ENCODE results near the gene EGFLAM. TPM values are rescaled to one million over a fixed set of nuclear protein-coding genes. Genes with fewer than 3 reads are reported as not detected.

The EGFLAM gene
- total and polyA plus RNA-seq, 2 donors (not counting 3 experiments of a cell fraction or from before 2014, with no cell fraction given), result 1.2 to 2.7 TPM

DNA sequence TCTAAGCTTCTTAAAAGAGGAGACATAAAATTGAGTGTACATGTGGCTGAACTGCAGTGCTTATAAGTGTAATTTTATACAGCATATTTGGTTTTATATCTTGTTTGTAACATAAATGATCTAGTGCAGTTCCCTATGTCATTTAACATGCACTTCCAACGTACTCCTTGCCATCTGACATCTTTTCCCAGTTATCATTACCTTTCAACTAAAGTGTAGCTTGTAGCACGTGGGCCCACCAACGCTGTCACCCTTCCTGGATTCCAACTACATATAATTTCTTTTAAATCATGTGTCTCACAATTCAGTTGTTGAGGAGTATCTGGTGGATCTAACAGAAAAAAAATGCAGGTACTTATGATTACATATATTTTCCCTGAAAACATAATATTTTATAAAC lies 247.9 kb downstream of the EGFLAM start:
- BruUV-seq (replicated peaks), result no TSS peak
- CTCF ChIA-PET, result interaction anchor here (3.5 to 4.1 kb wide), 2 partner anchors 9 to 64 kb away, joined by 9 to 22 read pairs; no protein-coding TSS in a partner anchor
- FAIRE-seq (no peak), DNase-seq (ENCODE audit: low read depth, low spot score) (no peak)
- no peak for TF ChIP-seq MYC (IDR thresholded peaks at IDR 0.05; ENCODE audit: low read depth, low read length)
- Histone ChIP-seq H3K79me2 (ENCODE audit: control insufficient read depth, insufficient read depth, low read length) (no peaks in the 10 kb centered on the region), H3K9me1 (replicated peaks; ENCODE audit: control insufficient read depth, extremely low read depth, insufficient read depth, low read length) (no peaks in the 10 kb centered on the region), H2AFZ (ENCODE audit: low read depth, low read length) (no peak overlapping the region), H3K9me3 (replicated peaks; ENCODE audit: control insufficient read depth, insufficient read depth, low read length) (no peaks in the 10 kb centered on the region), H3K4me3 (replicated peaks in 1 of 3; ENCODE audit: insufficient read depth in 1 of 3, low read depth in 1 of 3, low read length in 3 of 3) (no peak overlapping the region), H3K27me3 (ENCODE audit: control insufficient read depth in 2 of 2, insufficient read depth in 2 of 2, low read length in 2 of 2) (no peaks in the 10 kb centered on the region), H3K4me2 (ENCODE audit: insufficient read depth, low read length) (no peak overlapping the region), H3K27ac (ENCODE audit: insufficient read depth, low read depth, low read length) (no peak overlapping the region), H3K36me3 (ENCODE audit: control insufficient read depth in 2 of 2, extremely low read depth in 1 of 2, insufficient read depth in 2 of 2, low read length in 2 of 2) (no peaks in the 10 kb centered on the region), H4K20me1 (replicated peaks; ENCODE audit: control insufficient read depth, extremely low read depth, insufficient read depth, low read length) (no peaks in the 10 kb centered on the region), H3K4me1 (ENCODE audit: control insufficient read depth, extremely low read depth, insufficient read depth, low read length) (no peaks in the 10 kb centered on the region), H3K9ac (replicated peaks; ENCODE audit: extremely low read depth, insufficient read depth, low read length) (no peak overlapping the region)
- POLR2A ChIA-PET, result no interaction called here
- dilution Hi-C loops (cut with MboI; ENCODE audit: extremely low pct_ligation_motif_present, low sequenced_read_pairs), result no loop called here
- intact Hi-C loops (cut with micrococcal nuclease), result no loop called here

DNA sequence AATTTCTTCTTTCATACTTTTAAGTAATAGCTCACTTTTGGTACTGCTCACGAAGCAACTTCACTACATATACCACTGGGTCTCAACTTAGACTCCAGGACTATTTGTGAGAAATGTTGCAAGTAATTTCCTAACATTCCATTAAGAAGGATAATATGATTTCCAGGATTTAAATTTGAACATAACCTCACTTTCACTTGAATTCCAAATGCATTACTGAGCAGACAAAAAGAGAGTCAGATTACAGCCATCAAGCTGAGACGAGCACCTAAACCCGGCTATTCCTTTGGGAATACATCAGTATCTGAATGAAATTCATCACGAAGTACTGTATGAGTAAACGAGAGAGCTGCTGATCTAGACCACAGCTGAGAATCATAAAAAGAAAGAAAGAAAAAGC lies 250.8 kb downstream of the EGFLAM start:
- no peak overlapping the region for H3K4me3 ChIP-seq (replicated peaks in 1 of 3; ENCODE audit: insufficient read depth in 1 of 3, low read depth in 1 of 3, low read length in 3 of 3)
- H3K4me2 ChIP-seq (ENCODE audit: insufficient read depth, low read length), result no peak overlapping the region
- H3K79me2 ChIP-seq (ENCODE audit: control insufficient read depth, insufficient read depth, low read length), result no peaks in the 10 kb centered on the region
- no peak overlapping the region for H3K27ac ChIP-seq (ENCODE audit: insufficient read depth, low read depth, low read length)
- no peaks in the 10 kb centered on the region for H3K9me1 ChIP-seq (replicated peaks; ENCODE audit: control insufficient read depth, extremely low read depth, insufficient read depth, low read length)
- no peaks in the 10 kb centered on the region for H3K27me3 ChIP-seq (ENCODE audit: control insufficient read depth in 2 of 2, insufficient read depth in 2 of 2, low read length in 2 of 2)
- no peak overlapping the region for H2AFZ ChIP-seq (ENCODE audit: low read depth, low read length)
- DNase-seq (ENCODE audit: low read depth, low spot score), result no peak
- POLR2A ChIA-PET, result no interaction called here
- H3K4me1 ChIP-seq (ENCODE audit: control insufficient read depth, extremely low read depth, insufficient read depth, low read length), result no peaks in the 10 kb centered on the region
- no peaks in the 10 kb centered on the region for H4K20me1 ChIP-seq (replicated peaks; ENCODE audit: control insufficient read depth, extremely low read depth, insufficient read depth, low read length)
- BruUV-seq (replicated peaks), result no TSS peak
- CTCF ChIA-PET, result interaction anchor here (1.2 to 1.5 kb wide), 3 partner anchors 13 to 68 kb away, joined by 5 to 8 read pairs (median 5); no protein-coding TSS in a partner anchor
- intact Hi-C loops (cut with micrococcal nuclease) (no loop called here), dilution Hi-C loops (cut with MboI; ENCODE audit: extremely low pct_ligation_motif_present, low sequenced_read_pairs) (no loop called here)
- no peaks in the 10 kb centered on the region for H3K9me3 ChIP-seq (replicated peaks; ENCODE audit: control insufficient read depth, insufficient read depth, low read length)
- no peaks in the 10 kb centered on the region for H3K36me3 ChIP-seq (ENCODE audit: control insufficient read depth in 2 of 2, extremely low read depth in 1 of 2, insufficient read depth in 2 of 2, low read length in 2 of 2)
- FAIRE-seq, result no peak
- no peak overlapping the region for H3K9ac ChIP-seq (replicated peaks; ENCODE audit: extremely low read depth, insufficient read depth, low read length)
- TF ChIP-seq GATA2 (IDR thresholded peaks at IDR 0.05; ENCODE audit: insufficient read depth, insufficient read length, low read depth, low read length) (no peak), FOS (IDR thresholded peaks at IDR 0.05; ENCODE audit: borderline replicate concordance, insufficient read depth, low read length) (no peak), MYC (IDR thresholded peaks at IDR 0.05; ENCODE audit: low read depth, low read length) (no peak), POLR2AphosphoS5 (IDR thresholded peaks at IDR 0.05; ENCODE audit: insufficient read depth, low read depth, low read length) (no peak), POLR2A (IDR thresholded peaks at IDR 0.05; ENCODE audit: low read depth, low read length) (no peak), EZH2 (IDR thresholded peaks at IDR 0.05; ENCODE audit: borderline replicate concordance, low read depth, low read length, severe bottlenecking) (no peak), JUN (IDR thresholded peaks at IDR 0.05; ENCODE audit: borderline replicate concordance, insufficient read depth, insufficient read length, low read depth) (no peak)
- TF ChIP-seq, protein P1, sequence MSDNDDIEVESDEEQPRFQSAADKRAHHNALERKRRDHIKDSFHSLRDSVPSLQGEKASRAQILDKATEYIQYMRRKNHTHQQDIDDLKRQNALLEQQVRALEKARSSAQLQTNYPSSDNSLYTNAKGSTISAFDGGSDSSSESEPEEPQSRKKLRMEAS (IDR thresholded peaks at IDR 0.05; ENCODE audit: insufficient read depth, insufficient read length), result no peak
- TF ChIP-seq, protein P2, sequence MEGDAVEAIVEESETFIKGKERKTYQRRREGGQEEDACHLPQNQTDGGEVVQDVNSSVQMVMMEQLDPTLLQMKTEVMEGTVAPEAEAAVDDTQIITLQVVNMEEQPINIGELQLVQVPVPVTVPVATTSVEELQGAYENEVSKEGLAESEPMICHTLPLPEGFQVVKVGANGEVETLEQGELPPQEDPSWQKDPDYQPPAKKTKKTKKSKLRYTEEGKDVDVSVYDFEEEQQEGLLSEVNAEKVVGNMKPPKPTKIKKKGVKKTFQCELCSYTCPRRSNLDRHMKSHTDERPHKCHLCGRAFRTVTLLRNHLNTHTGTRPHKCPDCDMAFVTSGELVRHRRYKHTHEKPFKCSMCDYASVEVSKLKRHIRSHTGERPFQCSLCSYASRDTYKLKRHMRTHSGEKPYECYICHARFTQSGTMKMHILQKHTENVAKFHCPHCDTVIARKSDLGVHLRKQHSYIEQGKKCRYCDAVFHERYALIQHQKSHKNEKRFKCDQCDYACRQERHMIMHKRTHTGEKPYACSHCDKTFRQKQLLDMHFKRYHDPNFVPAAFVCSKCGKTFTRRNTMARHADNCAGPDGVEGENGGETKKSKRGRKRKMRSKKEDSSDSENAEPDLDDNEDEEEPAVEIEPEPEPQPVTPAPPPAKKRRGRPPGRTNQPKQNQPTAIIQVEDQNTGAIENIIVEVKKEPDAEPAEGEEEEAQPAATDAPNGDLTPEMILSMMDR (IDR thresholded peaks at IDR 0.05; ENCODE audit: extremely low read depth in 1 of 2, insufficient read depth in 1 of 2, low read depth in 1 of 2, low read length in 2 of 2), result no peak
